Trophoblast cell (in vitro differentiated cells and primary cell): Measurements from ENCODE around the gene ATXN1.
A peak's percentile ranks its signal among the peaks of the same experiment; 100 is the strongest.

ENCODE experiments used
- DNase-seq, 2 donors: peaks; one replicate each; pipeline ENCODE4 v3.0.0-alpha.2; 2016
- H2AFZ ChIP-seq: 2 replicates; pipeline ENCODE4 v1.6.1; 2013; ENCODE audit warnings: low read length, moderate library complexity, mild to moderate bottlenecking; ENCODE audit not compliant: insufficient read depth, poor library complexity
- H2AK5ac ChIP-seq: 2 replicates; pipeline ENCODE4 v1.6.1; 2013; ENCODE audit warnings: mild to moderate bottlenecking, low read length
- H2BK120ac ChIP-seq: 2 replicates; pipeline ENCODE4 v1.6.1; 2013; ENCODE audit warnings: low read length, mild to moderate bottlenecking, moderate library complexity; ENCODE audit not compliant: insufficient read depth, poor library complexity
- H2BK12ac ChIP-seq: 2 replicates; pipeline ENCODE4 v1.6.1; 2013; ENCODE audit warnings: mild to moderate bottlenecking, low read length, moderate library complexity
- H2BK5ac ChIP-seq: 2 replicates; pipeline ENCODE4 v1.6.1; 2013; ENCODE audit warnings: low read length, low read depth, moderate library complexity, mild to moderate bottlenecking; ENCODE audit not compliant: poor library complexity
- H3K14ac ChIP-seq: 2 replicates; pipeline ENCODE4 v1.6.1; 2013; ENCODE audit warnings: mild to moderate bottlenecking, low read length
- H3K18ac ChIP-seq: 2 replicates; pipeline ENCODE4 v1.6.1; 2013; ENCODE audit warnings: mild to moderate bottlenecking, low read length
- H3K23ac ChIP-seq: 2 replicates; pipeline ENCODE4 v1.6.1; 2013; ENCODE audit warnings: low read length
- H3K27ac ChIP-seq: 2 replicates; pipeline ENCODE4 v1.5.1; 2013; ENCODE audit warnings: low read depth, mild to moderate bottlenecking, inconsistent platforms, low read length, moderate library complexity
- H3K27me3 ChIP-seq: 2 replicates; pipeline ENCODE4 v1.6.1; 2013; ENCODE audit warnings: inconsistent platforms, mild to moderate bottlenecking, low read length, moderate library complexity; ENCODE audit not compliant: insufficient read depth
- H3K36me3 ChIP-seq, 2 experiments: 1 replicate in 1 of 2; 2 replicates in 1 of 2; pipeline ENCODE4 v1.6.1; 2013; ENCODE audit warnings: low read length in 2 of 2, mild to moderate bottlenecking in 2 of 2, moderate library complexity in 1 of 2; ENCODE audit not compliant: insufficient read depth in 2 of 2, control insufficient read depth in 1 of 2
- H3K4ac ChIP-seq: 2 replicates; pipeline ENCODE4 v1.6.1; 2013; ENCODE audit warnings: low read depth, mild to moderate bottlenecking, low read length, moderate library complexity
- H3K4me1 ChIP-seq, 2 experiments: 1 replicate in 1 of 2; 2 replicates in 1 of 2; pipeline ENCODE4 v1.6.1; 2013; ENCODE audit warnings: low read length in 2 of 2, mild to moderate bottlenecking in 2 of 2, moderate library complexity in 1 of 2; ENCODE audit not compliant: insufficient read depth in 2 of 2, control insufficient read depth in 1 of 2
- H3K4me2 ChIP-seq: 2 replicates; pipeline ENCODE4 v1.6.1; 2013; ENCODE audit warnings: inconsistent platforms, mild to moderate bottlenecking, low read length, moderate library complexity
- H3K4me3 ChIP-seq: 2 replicates; pipeline ENCODE4 v1.5.1; 2013; ENCODE audit warnings: mild to moderate bottlenecking, low read depth, low read length, inconsistent platforms
- H3K79me1 ChIP-seq: one replicate; pipeline ENCODE4 v1.6.1; 2013; ENCODE audit warnings: low read length
- H3K79me2 ChIP-seq: 2 replicates; pipeline ENCODE4 v1.6.1; 2013; ENCODE audit warnings: low read length, mild to moderate bottlenecking; ENCODE audit not compliant: control insufficient read depth, insufficient read depth, poor library complexity
- H3K9ac ChIP-seq: 2 replicates; pipeline ENCODE4 v1.6.1; 2013; ENCODE audit warnings: mild to moderate bottlenecking, low read length
- H3K9me3 ChIP-seq: 2 replicates; pipeline ENCODE4 v1.6.1; 2013; ENCODE audit warnings: low read depth, mild to moderate bottlenecking, control low read depth, inconsistent platforms, low read length; ENCODE audit not compliant: insufficient read depth
- H4K12ac ChIP-seq: 2 replicates; pipeline ENCODE4 v1.6.1; 2013; ENCODE audit warnings: low read depth, mild to moderate bottlenecking, low read length, moderate library complexity
- H4K8ac ChIP-seq: 2 replicates; pipeline ENCODE4 v1.6.1; 2013; ENCODE audit warnings: low read depth, mild to moderate bottlenecking, low read length, moderate library complexity
- H4K91ac ChIP-seq: one replicate; pipeline ENCODE4 v1.6.1; 2013; ENCODE audit warnings: low read depth, mild to moderate bottlenecking, low read length, moderate library complexity
- WGBS: extraction: QIAGEN DNeasy Blood & Tissue Kit; methylation state at CpG from one replicate; pipeline ENCODE4 v1.1.7; 2013; ENCODE audit warnings: missing lambda C conversion rate; ENCODE audit not compliant: insufficient read length, insufficient coverage; ENCODE audit errors: extremely low coverage; 5-methylcytosine and 5-hydroxymethylcytosine counted together

The ATXN1 gene

DNA sequence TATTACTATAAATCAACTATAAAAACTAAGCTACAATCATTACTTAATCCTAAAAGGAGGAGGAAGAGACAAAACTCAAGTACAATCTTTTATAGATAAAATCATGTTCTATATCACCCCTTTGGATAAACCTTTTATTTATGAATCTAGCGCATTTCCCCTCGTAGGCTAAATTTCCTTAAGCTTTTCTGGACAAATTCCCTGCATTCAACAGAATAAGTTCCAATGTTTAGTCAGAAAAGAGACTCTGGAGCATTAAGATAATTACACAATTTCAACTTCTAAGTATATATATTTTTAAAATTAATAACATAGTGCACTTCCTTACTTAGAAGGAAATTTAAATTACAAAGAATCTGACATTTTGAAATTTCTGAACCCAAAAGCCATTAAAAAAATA, 37.9 kb downstream of the ATXN1 start:
- Histone ChIP-seq H4K8ac (no peak overlapping the region), H3K23ac (no peak overlapping the region), H2BK5ac (no peak overlapping the region), H3K27me3 (no peaks in the 10 kb centered on the region), H2AFZ (no peak overlapping the region), H3K4me1 (peaks cover 3% of the 10 kb centered on the region in 2 experiments), H3K79me2 (no peaks in the 10 kb centered on the region), H2BK12ac (no peak overlapping the region), H3K4me2 (no peak overlapping the region), H2BK120ac (no peak overlapping the region), H3K36me3 (no peaks in the 10 kb centered on the region), H3K18ac (no peak overlapping the region), H3K27ac (no peak overlapping the region), H4K12ac (no peak overlapping the region), H3K4ac (no peak overlapping the region), H3K9ac (no peak overlapping the region), H4K91ac (no peak overlapping the region), H3K4me3 (no peak overlapping the region), H3K79me1 (no peaks in the 10 kb centered on the region), H2AK5ac (no peak overlapping the region), H3K14ac (no peak overlapping the region), H3K9me3 (no peaks in the 10 kb centered on the region)
- WGBS, result no CpG with 5 or more reads among the region's 2 CpGs
- no peak for DNase-seq

DNA sequence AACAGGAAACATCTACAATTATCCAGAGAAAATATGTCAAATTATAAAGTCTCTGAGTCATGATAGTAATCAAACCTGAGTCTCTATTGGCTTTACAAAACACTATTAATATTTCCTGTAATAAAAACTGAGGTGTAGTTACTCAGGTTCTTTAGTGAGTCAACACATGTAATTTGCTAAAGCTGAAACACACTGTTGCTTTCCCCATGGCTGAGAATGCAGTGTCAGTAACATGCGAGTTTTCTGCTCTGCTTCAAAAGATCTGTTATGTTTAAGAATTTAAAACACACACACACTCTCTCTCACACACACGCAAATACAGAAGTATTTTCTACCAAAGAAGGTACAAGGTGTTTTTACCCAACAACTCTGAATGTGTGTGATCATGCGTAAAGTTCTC, 38.6 kb downstream of the ATXN1 start:
- Histone ChIP-seq H3K27ac (no peak overlapping the region), H3K9ac (no peak overlapping the region), H3K4me1 (peaks cover 3% of the 10 kb centered on the region in 2 experiments), H2AFZ (no peak overlapping the region), H2BK12ac (no peak overlapping the region), H3K18ac (no peak overlapping the region), H3K4me3 (no peak overlapping the region), H4K12ac (no peak overlapping the region), H2BK5ac (no peak overlapping the region), H3K79me2 (no peaks in the 10 kb centered on the region), H4K91ac (no peak overlapping the region), H2BK120ac (no peak overlapping the region), H3K9me3 (no peaks in the 10 kb centered on the region), H3K4ac (no peak overlapping the region), H4K8ac (no peak overlapping the region), H2AK5ac (no peak overlapping the region), H3K14ac (no peak overlapping the region), H3K27me3 (no peaks in the 10 kb centered on the region), H3K36me3 (no peaks in the 10 kb centered on the region), H3K4me2 (no peak overlapping the region), H3K23ac (no peak overlapping the region), H3K79me1 (no peaks in the 10 kb centered on the region)
- DNase-seq, result no peak
- WGBS, result no CpG with 5 or more reads among the region's 3 CpGs

DNA sequence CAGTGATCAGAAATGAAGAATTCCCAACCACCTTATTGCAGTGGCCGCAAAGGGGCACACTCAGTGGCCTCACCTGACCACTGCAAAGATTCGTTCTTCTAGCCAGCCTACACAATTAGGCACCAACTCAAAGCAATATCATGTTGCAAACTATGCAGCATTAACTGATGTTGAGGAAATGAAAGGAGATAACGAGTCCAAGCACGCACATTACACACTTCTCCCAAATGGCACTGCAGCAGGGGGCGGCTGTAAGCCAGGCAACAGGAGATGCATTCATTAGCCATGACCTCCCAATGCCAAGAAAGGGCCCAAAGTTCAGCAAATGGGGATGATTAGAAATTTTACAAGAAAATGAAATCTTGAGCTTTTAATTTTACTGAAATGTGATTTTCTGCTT, 39.3 kb downstream of the ATXN1 start:
- no peak for DNase-seq
- H3K9ac ChIP-seq, result no peak overlapping the region
- no peaks in the 10 kb centered on the region for H3K36me3 ChIP-seq
- no peak overlapping the region for H3K4ac ChIP-seq
- no peak overlapping the region for H4K91ac ChIP-seq
- H2AFZ ChIP-seq, result no peak overlapping the region
- H2AK5ac ChIP-seq, result no peak overlapping the region
- H3K18ac ChIP-seq, result no peak overlapping the region
- H3K9me3 ChIP-seq, result no peaks in the 10 kb centered on the region
- WGBS, result no CpG with 5 or more reads among the region's 5 CpGs
- no peak overlapping the region for H4K12ac ChIP-seq
- no peak overlapping the region for H3K23ac ChIP-seq
- H4K8ac ChIP-seq, result no peak overlapping the region
- no peak overlapping the region for H2BK5ac ChIP-seq
- no peak overlapping the region for H3K14ac ChIP-seq
- H2BK120ac ChIP-seq, result no peak overlapping the region
- H3K4me3 ChIP-seq, result no peak overlapping the region
- peaks cover 3% of the 10 kb centered on the region in 2 experiments for H3K4me1 ChIP-seq
- H3K27me3 ChIP-seq, result no peaks in the 10 kb centered on the region
- no peak overlapping the region for H2BK12ac ChIP-seq
- no peaks in the 10 kb centered on the region for H3K79me2 ChIP-seq
- no peaks in the 10 kb centered on the region for H3K79me1 ChIP-seq
- H3K4me2 ChIP-seq, result no peak overlapping the region
- no peak overlapping the region for H3K27ac ChIP-seq

DNA sequence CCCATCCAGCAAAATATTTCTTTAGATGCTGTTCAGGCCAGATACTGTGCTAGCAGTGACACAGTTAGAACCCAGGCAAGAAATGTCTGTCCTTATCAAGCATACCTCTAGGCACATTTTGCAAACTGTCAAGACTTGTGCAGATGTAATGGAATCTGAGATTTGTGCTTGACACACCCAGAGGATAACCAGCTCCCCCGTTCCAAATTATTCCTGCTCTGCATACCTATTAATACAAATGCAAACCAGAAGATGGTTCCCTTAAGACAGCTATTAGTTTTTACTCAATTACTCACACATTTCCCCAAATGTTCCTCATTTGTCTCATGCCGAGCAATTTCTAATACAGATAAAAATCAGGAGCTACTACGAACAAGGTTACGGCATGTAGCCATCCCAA, 40.4 kb downstream of the ATXN1 start:
- H4K91ac ChIP-seq, result no peak overlapping the region
- H3K18ac ChIP-seq, result no peak overlapping the region
- H3K9me3 ChIP-seq, result no peaks in the 10 kb centered on the region
- no peaks in the 10 kb centered on the region for H3K79me1 ChIP-seq
- H3K79me2 ChIP-seq, result no peaks in the 10 kb centered on the region
- no peak overlapping the region for H2AFZ ChIP-seq
- H2BK12ac ChIP-seq, result no peak overlapping the region
- no peak overlapping the region for H4K12ac ChIP-seq
- no peak overlapping the region for H3K27ac ChIP-seq
- no peak overlapping the region for H3K4ac ChIP-seq
- H2BK5ac ChIP-seq, result no peak overlapping the region
- H3K14ac ChIP-seq, result no peak overlapping the region
- H3K4me2 ChIP-seq, result no peak overlapping the region
- H2AK5ac ChIP-seq, result no peak overlapping the region
- H3K23ac ChIP-seq, result no peak overlapping the region
- H3K36me3 ChIP-seq, result no peaks in the 10 kb centered on the region
- no peak overlapping the region for H4K8ac ChIP-seq
- WGBS, result no CpG with 5 or more reads among the region's 4 CpGs
- peaks cover 3% of the 10 kb centered on the region in 2 experiments for H3K4me1 ChIP-seq
- peak; percentile 31 to 79 for DNase-seq
- H3K4me3 ChIP-seq, result no peak overlapping the region
- no peaks in the 10 kb centered on the region for H3K27me3 ChIP-seq
- H3K9ac ChIP-seq, result no peak overlapping the region
- no peak overlapping the region for H2BK120ac ChIP-seq
